GM23338 (cell line): ENCODE results near the gene DUSP19. TPM values are rescaled to one million over a fixed set of nuclear protein-coding genes. Genes with fewer than 3 reads are reported as not detected.

Experiments
- ATAC-seq: fragments of 200-7000 bp; cut with Tn5 transposase; 3 replicates; pipeline ENCODE4 v1.9.1; 2020
- DNase-seq: peaks from one replicate; pipeline ENCODE4 v3.0.0-alpha.2; 2015; ENCODE audit warnings: low spot score
- H2AFZ ChIP-seq: fragments of 200-600 bp; sonication (generic); 2 replicates; pipeline ENCODE4 v1.8.0; 2016; ENCODE audit warnings: antibody characterized with exemption, mild to moderate bottlenecking, moderate library complexity
- H3F3A ChIP-seq: fragments of 200-600 bp; sonication (generic); replicated peaks from 2 replicates; pipeline ENCODE4 v1.8.0; 2017; ENCODE audit warnings: antibody characterized with exemption, mixed run types, low read depth
- H3K27ac ChIP-seq: fragments of 200-600 bp; sonication (generic); 2 replicates; pipeline ENCODE4 v1.6.1; 2016; ENCODE audit warnings: low read depth
- H3K27me3 ChIP-seq: fragments of 200-600 bp; sonication (generic); 2 replicates; pipeline ENCODE4 v1.8.0; 2016; ENCODE audit warnings: mild to moderate bottlenecking, mixed run types, moderate library complexity; ENCODE audit not compliant: insufficient read depth
- H3K36me3 ChIP-seq: fragments of 200-600 bp; sonication (generic); 2 replicates; pipeline ENCODE4 v1.8.0; 2016; ENCODE audit warnings: mild to moderate bottlenecking; ENCODE audit not compliant: insufficient read depth
- H3K4me1 ChIP-seq: fragments of 200-600 bp; sonication (generic); 2 replicates; pipeline ENCODE4 v1.8.0; 2016; ENCODE audit warnings: mild to moderate bottlenecking, moderate library complexity; ENCODE audit not compliant: insufficient read depth
- H3K4me2 ChIP-seq: fragments of 200-600 bp; sonication (generic); 2 replicates; pipeline ENCODE4 v1.7.1; 2017; ENCODE audit warnings: mixed run types
- H3K4me3 ChIP-seq: fragments of 200-600 bp; sonication (generic); 2 replicates; pipeline ENCODE4 v1.6.1; 2016; ENCODE audit warnings: mixed run types
- H3K79me2 ChIP-seq: fragments of 200-600 bp; sonication (generic); replicated peaks from 2 replicates; pipeline ENCODE4 v1.8.0; 2017; ENCODE audit warnings: mild to moderate bottlenecking; ENCODE audit not compliant: insufficient read depth
- H3K9me2 ChIP-seq: fragments of 200-600 bp; sonication (generic); 2 replicates; pipeline ENCODE4 v1.8.0; 2017; ENCODE audit not compliant: insufficient read depth
- H4K20me1 ChIP-seq: fragments of 200-600 bp; sonication (generic); replicated peaks from 2 replicates; pipeline ENCODE4 v1.8.0; 2017; ENCODE audit warnings: mild to moderate bottlenecking; ENCODE audit not compliant: insufficient read depth
- H3K27ac Mint-ChIP-seq: 2 replicates; pipeline ENCODE4 v1.8.0; 2020; ENCODE audit warnings: inconsistent platforms, mild to moderate bottlenecking, moderate library complexity, mixed read lengths
- H3K27me3 Mint-ChIP-seq: 3 replicates; pipeline ENCODE4 v1.8.0; 2022; ENCODE audit warnings: low read depth, mild to moderate bottlenecking, moderate library complexity, mixed read lengths, inconsistent platforms; ENCODE audit not compliant: insufficient read depth, poor library complexity
- H3K36me3 Mint-ChIP-seq: 3 replicates; pipeline ENCODE4 v1.8.0; 2021; ENCODE audit warnings: low read depth, mild to moderate bottlenecking, inconsistent platforms, moderate library complexity, mixed read lengths
- H3K4me1 Mint-ChIP-seq: 3 replicates; pipeline ENCODE4 v1.8.0; 2020; ENCODE audit warnings: mild to moderate bottlenecking, inconsistent platforms, mixed read lengths
- H3K4me3 Mint-ChIP-seq: 3 replicates; pipeline ENCODE4 v1.8.0; 2021; ENCODE audit warnings: moderate library complexity, mild to moderate bottlenecking, inconsistent platforms, mixed read lengths
- H3K9me3 Mint-ChIP-seq: 3 replicates; pipeline ENCODE4 v1.8.0; 2020; ENCODE audit warnings: moderate library complexity, mild to moderate bottlenecking, inconsistent platforms, mixed read lengths
- CREB1 ChIP-seq: fragments of 250-450 bp; sonication (Bioruptor Pico); IDR thresholded peaks from 2 replicates; pipeline ENCODE4 v1.5.0; 2020; ENCODE audit warnings: low read depth, mild to moderate bottlenecking, moderate library complexity
- CTCF ChIP-seq, 2 experiments: fragments of 200-600 bp in 1 of 2; sonication (generic) in 1 of 2; conservative IDR thresholded peaks; 2 replicates each; pipeline versions ENCODE4 v1.5.1 to v1.6.1; 2016 to 2017; ENCODE audit warnings: antibody characterized with exemption in 2 of 2, low read depth in 2 of 2, mild to moderate bottlenecking in 2 of 2, moderate library complexity in 1 of 2
- ETS1 ChIP-seq: IDR thresholded peaks from 2 replicates; pipeline ENCODE4 v1.6.1; 2016; ENCODE audit warnings: antibody characterized with exemption
- EZH2 ChIP-seq: fragments of 200-600 bp; sonication (generic); IDR thresholded peaks from one replicate; pipeline ENCODE4 v1.8.0; 2017; ENCODE audit warnings: antibody characterized with exemption, mild to moderate bottlenecking, low read depth; ENCODE audit not compliant: unreplicated experiment
- JUNB ChIP-seq: IDR thresholded peaks from one replicate; pipeline ENCODE4 v1.6.1; 2016; ENCODE audit warnings: antibody characterized with exemption; ENCODE audit not compliant: unreplicated experiment
- NANOG ChIP-seq: IDR thresholded peaks from 2 replicates; pipeline ENCODE4 v1.6.1; 2016; ENCODE audit warnings: antibody characterized with exemption, borderline replicate concordance
- POLR2AphosphoS5 ChIP-seq: IDR thresholded peaks from 2 replicates; pipeline ENCODE4 v1.6.1; 2016; ENCODE audit warnings: antibody characterized with exemption, low read depth
- STAT1 ChIP-seq: IDR thresholded peaks from one replicate; pipeline ENCODE4 v1.6.1; 2016; ENCODE audit warnings: antibody characterized with exemption; ENCODE audit not compliant: unreplicated experiment
- ZNF114 ChIP-seq: fragments of 250-450 bp; sonication (Bioruptor Pico); IDR thresholded peaks from 2 replicates; pipeline ENCODE4 v1.5.0; 2020; ENCODE audit warnings: mild to moderate bottlenecking, moderate library complexity
- ZNF331 ChIP-seq: fragments of 250-450 bp; sonication (Bioruptor Pico); IDR thresholded peaks from 2 replicates; pipeline ENCODE4 v1.5.0; 2020; ENCODE audit warnings: low read depth, mild to moderate bottlenecking, moderate library complexity
- polyA plus RNA-seq: library from polyadenylated mRNA; unstranded; fragments of >200 nt; fragmentation: Nextera tagmentation; extraction: Ambion mirVana; gene quantifications from 2 replicates; pipeline ENCODE4 v1.2.1, GENCODE V29; 2016
- total RNA-seq: library from RNA; depleted of rRNA; stranded (reverse); fragments of >200 nt; shearing (Covaris generic); gene quantifications from 2 replicates; pipeline ENCODE4 v1.2.3, GENCODE V29; 2014
- TF ChIP-seq, protein P1 (sequence below): fragments of 250-450 bp; sonication (Bioruptor Pico); IDR thresholded peaks from 2 replicates; pipeline ENCODE4 v1.5.0; 2020; ENCODE audit warnings: mild to moderate bottlenecking, moderate library complexity
- TF ChIP-seq, protein P2 (sequence below): IDR thresholded peaks from one replicate; pipeline ENCODE4 v1.6.1; 2018; ENCODE audit warnings: antibody characterized with exemption; ENCODE audit not compliant: unreplicated experiment

DUSP19 gene
- total and polyA plus RNA-seq, 2 experiments from 2014 or later = 1.9 to 2.8 TPM

- Histone ChIP-seq H3K4me1 (peaks cover 58% of the 10 kb centered on the region), H3K4me2 (peak overlapping the region; percentile 80), H3K27ac (no peak overlapping the region), H2AFZ (no peak overlapping the region), H3K79me2 (peaks cover 77% of the 10 kb centered on the region), H3K4me3 (peak overlapping the region; percentile 61), H3K27me3 (peaks cover 9% of the 10 kb centered on the region), H4K20me1 (peaks cover 19% of the 10 kb centered on the region), H3K9me2 (no peaks in the 10 kb centered on the region), H3F3A (no peaks in the 10 kb centered on the region), H3K36me3 (no peaks in the 10 kb centered on the region)
- Mint-ChIP-seq H3K27me3 (peaks cover 4% of the 10 kb centered on the region), H3K36me3 (peaks cover 3% of the 10 kb centered on the region; the same call in 1 of the 3 replicates), H3K9me3 (0 out of 3 replicates have a peak, but pooled peaks cover 2% of the 10 kb centered on the region), H3K4me1 (peaks cover 57% of the 10 kb centered on the region), H3K4me3 (peak overlapping the region; percentile 89; the same call in 2 of the 3 replicates), H3K27ac (no peak overlapping the region)
- TF ChIP-seq NANOG (no peak), EZH2 (no peak), POLR2AphosphoS5 (no peak), CREB1 (CRISPR knock-in tag) (no peak), STAT1 (no peak), ZNF331 (CRISPR knock-in tag) (no peak), ZNF114 (CRISPR knock-in tag) (no peak), JUNB (no peak), CTCF (conservative IDR thresholded peaks at IDR 0.05; ENCODE audit: low read depth in 2 of 2) (no peak), ETS1 (no peak)
- TF ChIP-seq, protein P1, sequence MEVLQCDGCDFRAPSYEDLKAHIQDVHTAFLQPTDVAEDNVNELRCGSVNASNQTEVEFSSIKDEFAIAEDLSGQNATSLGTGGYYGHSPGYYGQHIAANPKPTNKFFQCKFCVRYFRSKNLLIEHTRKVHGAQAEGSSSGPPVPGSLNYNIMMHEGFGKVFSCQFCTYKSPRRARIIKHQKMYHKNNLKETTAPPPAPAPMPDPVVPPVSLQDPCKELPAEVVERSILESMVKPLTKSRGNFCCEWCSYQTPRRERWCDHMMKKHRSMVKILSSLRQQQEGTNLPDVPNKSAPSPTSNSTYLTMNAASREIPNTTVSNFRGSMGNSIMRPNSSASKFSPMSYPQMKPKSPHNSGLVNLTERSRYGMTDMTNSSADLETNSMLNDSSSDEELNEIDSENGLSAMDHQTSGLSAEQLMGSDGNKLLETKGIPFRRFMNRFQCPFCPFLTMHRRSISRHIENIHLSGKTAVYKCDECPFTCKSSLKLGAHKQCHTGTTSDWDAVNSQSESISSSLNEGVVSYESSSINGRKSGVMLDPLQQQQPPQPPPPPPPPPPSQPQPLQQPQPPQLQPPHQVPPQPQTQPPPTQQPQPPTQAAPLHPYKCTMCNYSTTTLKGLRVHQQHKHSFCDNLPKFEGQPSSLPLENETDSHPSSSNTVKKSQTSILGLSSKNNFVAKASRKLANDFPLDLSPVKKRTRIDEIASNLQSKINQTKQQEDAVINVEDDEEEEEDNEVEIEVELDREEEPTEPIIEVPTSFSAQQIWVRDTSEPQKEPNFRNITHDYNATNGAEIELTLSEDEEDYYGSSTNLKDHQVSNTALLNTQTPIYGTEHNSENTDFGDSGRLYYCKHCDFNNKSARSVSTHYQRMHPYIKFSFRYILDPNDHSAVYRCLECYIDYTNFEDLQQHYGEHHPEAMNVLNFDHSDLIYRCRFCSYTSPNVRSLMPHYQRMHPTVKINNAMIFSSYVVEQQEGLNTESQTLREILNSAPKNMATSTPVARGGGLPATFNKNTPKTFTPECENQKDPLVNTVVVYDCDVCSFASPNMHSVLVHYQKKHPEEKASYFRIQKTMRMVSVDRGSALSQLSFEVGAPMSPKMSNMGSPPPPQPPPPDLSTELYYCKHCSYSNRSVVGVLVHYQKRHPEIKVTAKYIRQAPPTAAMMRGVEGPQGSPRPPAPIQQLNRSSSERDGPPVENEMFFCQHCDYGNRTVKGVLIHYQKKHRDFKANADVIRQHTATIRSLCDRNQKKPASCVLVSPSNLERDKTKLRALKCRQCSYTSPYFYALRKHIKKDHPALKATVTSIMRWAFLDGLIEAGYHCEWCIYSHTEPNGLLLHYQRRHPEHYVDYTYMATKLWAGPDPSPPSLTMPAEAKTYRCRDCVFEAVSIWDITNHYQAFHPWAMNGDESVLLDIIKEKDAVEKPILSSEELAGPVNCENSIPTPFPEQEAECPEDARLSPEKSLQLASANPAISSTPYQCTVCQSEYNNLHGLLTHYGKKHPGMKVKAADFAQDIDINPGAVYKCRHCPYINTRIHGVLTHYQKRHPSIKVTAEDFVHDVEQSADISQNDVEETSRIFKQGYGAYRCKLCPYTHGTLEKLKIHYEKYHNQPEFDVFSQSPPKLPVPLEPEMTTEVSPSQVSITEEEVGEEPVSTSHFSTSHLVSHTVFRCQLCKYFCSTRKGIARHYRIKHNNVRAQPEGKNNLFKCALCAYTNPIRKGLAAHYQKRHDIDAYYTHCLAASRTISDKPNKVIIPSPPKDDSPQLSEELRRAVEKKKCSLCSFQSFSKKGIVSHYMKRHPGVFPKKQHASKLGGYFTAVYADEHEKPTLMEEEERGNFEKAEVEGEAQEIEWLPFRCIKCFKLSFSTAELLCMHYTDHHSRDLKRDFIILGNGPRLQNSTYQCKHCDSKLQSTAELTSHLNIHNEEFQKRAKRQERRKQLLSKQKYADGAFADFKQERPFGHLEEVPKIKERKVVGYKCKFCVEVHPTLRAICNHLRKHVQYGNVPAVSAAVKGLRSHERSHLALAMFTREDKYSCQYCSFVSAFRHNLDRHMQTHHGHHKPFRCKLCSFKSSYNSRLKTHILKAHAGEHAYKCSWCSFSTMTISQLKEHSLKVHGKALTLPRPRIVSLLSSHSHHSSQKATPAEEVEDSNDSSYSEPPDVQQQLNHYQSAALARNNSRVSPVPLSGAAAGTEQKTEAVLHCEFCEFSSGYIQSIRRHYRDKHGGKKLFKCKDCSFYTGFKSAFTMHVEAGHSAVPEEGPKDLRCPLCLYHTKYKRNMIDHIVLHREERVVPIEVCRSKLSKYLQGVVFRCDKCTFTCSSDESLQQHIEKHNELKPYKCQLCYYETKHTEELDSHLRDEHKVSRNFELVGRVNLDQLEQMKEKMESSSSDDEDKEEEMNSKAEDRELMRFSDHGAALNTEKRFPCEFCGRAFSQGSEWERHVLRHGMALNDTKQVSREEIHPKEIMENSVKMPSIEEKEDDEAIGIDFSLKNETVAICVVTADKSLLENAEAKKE (CRISPR knock-in tag) = no peak
- TF ChIP-seq, protein P2, sequence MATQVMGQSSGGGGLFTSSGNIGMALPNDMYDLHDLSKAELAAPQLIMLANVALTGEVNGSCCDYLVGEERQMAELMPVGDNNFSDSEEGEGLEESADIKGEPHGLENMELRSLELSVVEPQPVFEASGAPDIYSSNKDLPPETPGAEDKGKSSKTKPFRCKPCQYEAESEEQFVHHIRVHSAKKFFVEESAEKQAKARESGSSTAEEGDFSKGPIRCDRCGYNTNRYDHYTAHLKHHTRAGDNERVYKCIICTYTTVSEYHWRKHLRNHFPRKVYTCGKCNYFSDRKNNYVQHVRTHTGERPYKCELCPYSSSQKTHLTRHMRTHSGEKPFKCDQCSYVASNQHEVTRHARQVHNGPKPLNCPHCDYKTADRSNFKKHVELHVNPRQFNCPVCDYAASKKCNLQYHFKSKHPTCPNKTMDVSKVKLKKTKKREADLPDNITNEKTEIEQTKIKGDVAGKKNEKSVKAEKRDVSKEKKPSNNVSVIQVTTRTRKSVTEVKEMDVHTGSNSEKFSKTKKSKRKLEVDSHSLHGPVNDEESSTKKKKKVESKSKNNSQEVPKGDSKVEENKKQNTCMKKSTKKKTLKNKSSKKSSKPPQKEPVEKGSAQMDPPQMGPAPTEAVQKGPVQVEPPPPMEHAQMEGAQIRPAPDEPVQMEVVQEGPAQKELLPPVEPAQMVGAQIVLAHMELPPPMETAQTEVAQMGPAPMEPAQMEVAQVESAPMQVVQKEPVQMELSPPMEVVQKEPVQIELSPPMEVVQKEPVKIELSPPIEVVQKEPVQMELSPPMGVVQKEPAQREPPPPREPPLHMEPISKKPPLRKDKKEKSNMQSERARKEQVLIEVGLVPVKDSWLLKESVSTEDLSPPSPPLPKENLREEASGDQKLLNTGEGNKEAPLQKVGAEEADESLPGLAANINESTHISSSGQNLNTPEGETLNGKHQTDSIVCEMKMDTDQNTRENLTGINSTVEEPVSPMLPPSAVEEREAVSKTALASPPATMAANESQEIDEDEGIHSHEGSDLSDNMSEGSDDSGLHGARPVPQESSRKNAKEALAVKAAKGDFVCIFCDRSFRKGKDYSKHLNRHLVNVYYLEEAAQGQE = no peak
- ATAC-seq (no peak), DNase-seq (peak; percentile 48)
Measured at GRCh38 chr2:183034806-183035205, 43.7 kb upstream of the DUSP19 start.
